ENCODE measurements around the gene DGKI. TPM values are rescaled to one million over a fixed set of nuclear protein-coding genes. Genes with fewer than 3 reads are reported as not detected.

Gene DGKI
- total RNA-seq, 1 donor from 2014 or later, result 0.69 TPM

DNA sequence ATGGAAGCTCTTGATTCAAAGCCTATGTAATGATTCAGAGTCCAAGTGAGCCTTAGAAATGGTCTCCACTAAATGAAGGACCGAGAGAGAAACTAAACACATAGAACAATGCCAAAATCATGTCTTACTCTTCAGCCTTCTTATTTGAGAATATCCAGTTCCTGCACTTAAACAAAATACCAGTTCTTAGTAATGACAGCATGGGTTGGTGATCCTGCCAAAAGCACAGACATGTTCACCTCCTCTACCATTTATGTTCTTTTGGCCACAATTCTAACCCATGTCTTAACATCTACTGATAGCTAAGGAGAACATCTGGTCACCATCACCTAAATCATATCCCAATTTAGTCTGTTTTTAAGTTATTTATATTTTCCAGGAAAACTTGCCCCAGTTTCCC, 263.6 kb downstream of the DGKI start:
- Mint-ChIP-seq H3K4me1 (ENCODE audit: unreplicated experiment) (no peaks in the 10 kb centered on the region), H3K36me3 (ENCODE audit: low read depth, unreplicated experiment) (no peaks in the 10 kb centered on the region), H3K9me3 (ENCODE audit: unreplicated experiment) (no peaks in the 10 kb centered on the region), H3K4me3 (ENCODE audit: unreplicated experiment) (no peak overlapping the region), H3K27me3 (ENCODE audit: unreplicated experiment) (no peaks in the 10 kb centered on the region), H3K27ac (ENCODE audit: unreplicated experiment) (no peak overlapping the region)
- no peak for TF ChIP-seq CTCF (IDR thresholded peaks at IDR 0.05; ENCODE audit: unreplicated experiment)
- no peak for DNase-seq (ENCODE audit: low spot score)

DNA sequence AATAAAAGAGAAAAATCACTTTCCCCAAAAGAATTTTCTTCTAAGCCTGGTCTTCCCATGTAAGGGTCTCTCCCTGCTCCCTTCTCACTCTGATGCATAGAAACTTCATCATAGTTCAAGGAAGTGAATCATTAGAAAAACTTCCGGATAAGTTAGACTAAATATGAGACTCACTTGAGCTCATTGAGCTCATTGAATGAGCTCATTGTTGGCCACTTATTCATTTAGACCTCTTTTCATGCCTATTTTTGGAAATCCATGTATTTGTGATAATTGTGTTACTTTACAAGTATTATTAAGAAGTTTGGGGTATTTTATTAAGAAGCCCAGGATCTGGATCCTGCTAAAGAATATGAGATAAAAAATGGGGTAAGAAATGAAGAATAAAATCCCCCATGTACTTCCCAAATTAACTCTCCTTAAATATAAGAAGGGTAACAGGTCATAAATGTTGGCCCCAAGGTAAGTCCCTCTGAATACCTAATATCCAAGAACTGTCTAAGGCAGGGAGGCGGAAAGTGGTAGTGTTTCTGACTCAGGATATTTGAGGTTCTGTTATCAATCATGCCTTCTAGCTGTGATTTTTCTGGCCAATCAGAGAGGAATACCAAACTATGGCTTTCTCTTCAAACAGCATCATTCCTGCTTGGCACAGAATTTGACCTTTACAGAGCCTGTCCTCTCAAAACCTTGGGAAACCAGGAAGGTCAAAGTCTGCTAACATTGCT, 266.7 kb downstream of the DGKI start:
- Mint-ChIP-seq H3K4me1 (ENCODE audit: unreplicated experiment) (no peaks in the 10 kb centered on the region), H3K27me3 (ENCODE audit: unreplicated experiment) (no peaks in the 10 kb centered on the region), H3K36me3 (ENCODE audit: low read depth, unreplicated experiment) (no peaks in the 10 kb centered on the region), H3K27ac (ENCODE audit: unreplicated experiment) (no peak overlapping the region), H3K9me3 (ENCODE audit: unreplicated experiment) (no peaks in the 10 kb centered on the region), H3K4me3 (ENCODE audit: unreplicated experiment) (no peak overlapping the region)
- no peak for TF ChIP-seq CTCF (IDR thresholded peaks at IDR 0.05; ENCODE audit: unreplicated experiment)
- DNase-seq (ENCODE audit: low spot score), result no peak

DNA sequence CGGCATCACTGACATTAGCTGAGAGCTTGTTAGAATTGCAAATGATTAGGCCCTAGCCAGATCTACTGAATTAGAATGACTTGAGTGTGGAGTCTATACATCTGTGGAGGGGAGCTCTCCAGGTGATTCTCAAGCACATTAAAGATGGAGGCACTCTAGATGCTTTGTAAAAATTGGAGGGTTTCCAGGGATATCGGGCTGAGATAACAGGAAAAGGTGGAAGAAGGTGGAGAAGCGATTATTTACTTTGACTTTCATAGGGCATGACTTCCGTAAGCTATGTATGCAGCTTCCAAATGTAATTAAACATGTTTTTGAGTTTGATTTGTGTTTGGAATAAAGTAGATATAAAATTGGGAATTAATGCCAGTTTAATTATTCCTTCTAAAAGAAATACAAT, 268.2 kb downstream of the DGKI start:
- DNase-seq (ENCODE audit: low spot score), result no peak
- Mint-ChIP-seq H3K4me1 (ENCODE audit: unreplicated experiment) (no peaks in the 10 kb centered on the region), H3K27me3 (ENCODE audit: unreplicated experiment) (no peaks in the 10 kb centered on the region), H3K27ac (ENCODE audit: unreplicated experiment) (no peak overlapping the region), H3K4me3 (ENCODE audit: unreplicated experiment) (no peak overlapping the region), H3K9me3 (ENCODE audit: unreplicated experiment) (no peaks in the 10 kb centered on the region), H3K36me3 (ENCODE audit: low read depth, unreplicated experiment) (no peaks in the 10 kb centered on the region)
- no peak for TF ChIP-seq CTCF (IDR thresholded peaks at IDR 0.05; ENCODE audit: unreplicated experiment)

- DNase-seq (ENCODE audit: low spot score), result no peak
- H3K27me3 Mint-ChIP-seq (ENCODE audit: unreplicated experiment), result no peaks in the 10 kb centered on the region
- no peaks in the 10 kb centered on the region for H3K9me3 Mint-ChIP-seq (ENCODE audit: unreplicated experiment)
- H3K27ac Mint-ChIP-seq (ENCODE audit: unreplicated experiment), result no peak overlapping the region
- H3K4me3 Mint-ChIP-seq (ENCODE audit: unreplicated experiment), result no peak overlapping the region
- H3K4me1 Mint-ChIP-seq (ENCODE audit: unreplicated experiment), result no peaks in the 10 kb centered on the region
- H3K36me3 Mint-ChIP-seq (ENCODE audit: low read depth, unreplicated experiment), result no peaks in the 10 kb centered on the region
- no peak for TF ChIP-seq CTCF (IDR thresholded peaks at IDR 0.05; ENCODE audit: unreplicated experiment)
Measured at GRCh38 chr7:137577184-137577583, 269.6 kb downstream of the DGKI start.

GRCh38 chr7:137576481-137576880, 270.3 kb downstream of the DGKI start:
- no peak overlapping the region for H3K27ac Mint-ChIP-seq (ENCODE audit: unreplicated experiment)
- no peak overlapping the region for H3K4me3 Mint-ChIP-seq (ENCODE audit: unreplicated experiment)
- no peaks in the 10 kb centered on the region for H3K9me3 Mint-ChIP-seq (ENCODE audit: unreplicated experiment)
- DNase-seq (ENCODE audit: low spot score), result no peak
- no peaks in the 10 kb centered on the region for H3K27me3 Mint-ChIP-seq (ENCODE audit: unreplicated experiment)
- H3K36me3 Mint-ChIP-seq (ENCODE audit: low read depth, unreplicated experiment), result no peaks in the 10 kb centered on the region
- no peak for TF ChIP-seq CTCF (IDR thresholded peaks at IDR 0.05; ENCODE audit: unreplicated experiment)
- no peaks in the 10 kb centered on the region for H3K4me1 Mint-ChIP-seq (ENCODE audit: unreplicated experiment)

All from endothelial cell (in vitro differentiated cells).